Caco-2 (cell line): ENCODE results near the gene CLEC10A. TPM values are rescaled to one million over a fixed set of nuclear protein-coding genes. Genes with fewer than 3 reads are reported as not detected.

ENCODE experiments used
- BruUV-seq: library from RNA; stranded (reverse); fragments of 400-500 nt; replicated peaks from 2 replicates; lab custom pipeline; 2021; lab: Mats Ljungman, UMichigan
- CTCF ChIA-PET: fragments of 300-600 bp; sonication (Branson Sonifier 250); formaldehyde crosslinking; loops from one replicate; lab custom pipeline; 2022; ENCODE audit warnings: antibody characterized with exemption; lab: Charles Lee
- POLR2A ChIA-PET: fragments of 300-600 bp; sonication (Branson Sonifier 250); formaldehyde crosslinking; loops from one replicate; lab custom pipeline; 2022; ENCODE audit warnings: antibody characterized with exemption; lab: Charles Lee
- DNase-seq, 2 experiments: peaks; one replicate each; pipeline versions ENCODE4 v3.0.0 to v3.0.0-alpha.2; 2020 to 2022
- H3K27me3 ChIP-seq: replicated peaks from 2 replicates; pipeline ENCODE4 v1.6.0; 2011; ENCODE audit warnings: low read length; ENCODE audit not compliant: control insufficient read depth, insufficient read depth
- H3K36me3 ChIP-seq: 2 replicates; pipeline ENCODE4 v1.5.1; 2011; ENCODE audit warnings: low read length; ENCODE audit not compliant: control insufficient read depth, insufficient read depth
- H3K4me1 ChIP-seq: fragments of 250-450 bp; sonication (Bioruptor Pico); 2 replicates; pipeline ENCODE4 v1.5.1; 2020; ENCODE audit warnings: mild to moderate bottlenecking
- H3K4me3 ChIP-seq: 2 replicates; pipeline ENCODE4 v1.5.1; 2011; ENCODE audit warnings: low read depth, mild to moderate bottlenecking, control low read depth, low read length
- H3K9me3 ChIP-seq: fragments of 250-450 bp; sonication (Bioruptor Pico); 2 replicates; pipeline ENCODE4 v1.5.1; 2020; ENCODE audit warnings: mild to moderate bottlenecking, moderate library complexity
- H3K27ac Mint-ChIP-seq: one replicate; pipeline ENCODE4 v1.8.0; 2022; ENCODE audit warnings: mixed read lengths; ENCODE audit not compliant: unreplicated experiment
- H3K27me3 Mint-ChIP-seq: one replicate; pipeline ENCODE4 v1.8.0; 2022; ENCODE audit warnings: mixed read lengths; ENCODE audit not compliant: insufficient read depth, unreplicated experiment
- H3K36me3 Mint-ChIP-seq: one replicate; pipeline ENCODE4 v1.8.0; 2022; ENCODE audit warnings: mild to moderate bottlenecking, mixed read lengths; ENCODE audit not compliant: insufficient read depth, unreplicated experiment
- H3K4me1 Mint-ChIP-seq: one replicate; pipeline ENCODE4 v1.8.0; 2022; ENCODE audit warnings: low read depth, mixed read lengths; ENCODE audit not compliant: unreplicated experiment
- H3K4me3 Mint-ChIP-seq: one replicate; pipeline ENCODE4 v1.8.0; 2022; ENCODE audit warnings: mild to moderate bottlenecking, moderate library complexity, mixed read lengths; ENCODE audit not compliant: unreplicated experiment
- H3K9me3 Mint-ChIP-seq: one replicate; pipeline ENCODE4 v1.8.0; 2022; ENCODE audit warnings: mixed read lengths; ENCODE audit not compliant: unreplicated experiment
- CTCF ChIP-seq, 2 experiments: fragments of 200-600 bp in 1 of 2; IDR thresholded peaks; 1 replicate in 1 of 2; 2 replicates in 1 of 2; pipeline versions ENCODE4 v1.5.1 to v1.8.0; 2011 to 2022; ENCODE audit warnings: antibody characterized with exemption in 1 of 2, control low read depth in 1 of 2, inconsistent platforms in 1 of 2, low read depth in 1 of 2, low read length in 1 of 2, mild to moderate bottlenecking in 1 of 2, moderate library complexity in 1 of 2; ENCODE audit not compliant: insufficient read depth in 1 of 2, severe bottlenecking in 1 of 2, unreplicated experiment in 1 of 2
- intact Hi-C: fragments of 100-400 bp; cut with micrococcal nuclease; formaldehyde crosslinking; loops from one replicate; pipeline ENCODE4 v1.10.0; 2022; ENCODE audit not compliant: unreplicated experiment
- total RNA-seq: library from RNA; stranded (reverse); gene quantifications from 2 replicates; pipeline ENCODE4 v1.2.3, GENCODE V29; 2022

Gene CLEC10A
- total RNA-seq, 1 experiment from 2014 or later, result not detected

DNA sequence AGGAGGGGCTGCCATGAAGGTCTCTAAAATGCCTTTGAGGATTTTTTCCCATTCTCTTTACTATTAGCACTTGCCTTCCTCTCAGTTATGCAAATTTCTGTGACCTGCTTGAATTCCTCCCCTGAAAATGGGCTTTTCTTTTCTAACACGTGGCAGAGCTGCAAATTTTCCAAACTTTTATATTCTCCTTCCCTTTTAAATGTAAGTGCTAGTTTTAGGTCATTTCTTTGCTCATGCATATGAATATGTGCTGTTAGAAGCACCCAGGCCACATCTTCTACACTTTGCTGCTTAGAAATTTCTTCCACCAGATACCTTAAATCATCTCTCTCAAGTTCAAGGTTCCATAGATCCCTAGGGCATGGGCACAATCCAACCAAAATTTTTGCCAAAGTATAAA, 11.8 kb downstream of the CLEC10A start:
- H3K9me3 ChIP-seq, result no peaks in the 10 kb centered on the region
- H3K4me3 ChIP-seq, result no peak overlapping the region
- H3K36me3 Mint-ChIP-seq, result no peaks in the 10 kb centered on the region
- H3K4me1 Mint-ChIP-seq, result peaks cover 7% of the 10 kb centered on the region
- no peaks in the 10 kb centered on the region for H3K4me1 ChIP-seq
- H3K27me3 ChIP-seq, result no peaks in the 10 kb centered on the region
- CTCF ChIA-PET, result no interaction called here
- BruUV-seq, result no TSS peak
- DNase-seq, result no peak
- H3K27me3 Mint-ChIP-seq, result no peaks in the 10 kb centered on the region
- TF ChIP-seq CTCF (IDR thresholded peaks at IDR 0.05; ENCODE audit: insufficient read depth in 1 of 2, low read depth in 1 of 2, low read length in 1 of 2, severe bottlenecking in 1 of 2, unreplicated experiment in 1 of 2), result no peak
- intact Hi-C loops, result no loop called here
- H3K9me3 Mint-ChIP-seq, result peaks cover 15% of the 10 kb centered on the region
- H3K27ac Mint-ChIP-seq, result no peak overlapping the region
- POLR2A ChIA-PET, result no interaction called here
- H3K4me3 Mint-ChIP-seq, result no peak overlapping the region
- H3K36me3 ChIP-seq, result no peaks in the 10 kb centered on the region

GRCh38 chr17:7067198-7067597, 12.9 kb downstream of the CLEC10A start:
- no peak overlapping the region for H3K4me3 ChIP-seq
- ChIA-PET CTCF (no interaction called here), POLR2A (no interaction called here)
- no peaks in the 10 kb centered on the region for H3K4me1 ChIP-seq
- no peaks in the 10 kb centered on the region for H3K27me3 Mint-ChIP-seq
- no peak for TF ChIP-seq CTCF (IDR thresholded peaks at IDR 0.05; ENCODE audit: insufficient read depth in 1 of 2, low read depth in 1 of 2, low read length in 1 of 2, severe bottlenecking in 1 of 2, unreplicated experiment in 1 of 2)
- no peaks in the 10 kb centered on the region for H3K36me3 Mint-ChIP-seq
- no peaks in the 10 kb centered on the region for H3K36me3 ChIP-seq
- intact Hi-C loops, result no loop called here
- no TSS peak for BruUV-seq
- no peak overlapping the region for H3K27ac Mint-ChIP-seq
- H3K4me1 Mint-ChIP-seq, result peaks cover 12% of the 10 kb centered on the region
- H3K27me3 ChIP-seq, result no peaks in the 10 kb centered on the region
- no peak for DNase-seq
- no peak overlapping the region for H3K4me3 Mint-ChIP-seq
- no peaks in the 10 kb centered on the region for H3K9me3 ChIP-seq
- peaks cover 15% of the 10 kb centered on the region for H3K9me3 Mint-ChIP-seq

DNA sequence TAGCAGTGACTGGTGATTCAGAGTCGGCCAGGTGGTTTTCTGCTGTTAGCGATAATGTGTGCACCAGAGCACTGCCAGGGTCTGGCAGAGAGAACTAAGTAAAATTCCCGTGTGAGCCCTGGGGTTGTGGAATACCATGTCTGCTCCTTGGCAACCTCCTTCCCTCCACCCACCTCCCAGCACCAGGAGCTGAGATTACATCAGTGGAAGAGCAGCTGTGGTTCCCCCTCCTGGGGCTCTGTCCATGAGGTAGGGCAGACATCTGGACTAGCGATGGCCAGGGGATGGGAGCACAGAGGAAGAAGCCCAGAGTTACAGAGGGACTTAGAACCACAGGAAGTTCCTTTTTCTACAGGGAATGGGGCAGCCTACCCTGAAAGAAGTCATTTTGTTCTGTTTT, 15.8 kb downstream of the CLEC10A start:
- Mint-ChIP-seq H3K36me3 (no peaks in the 10 kb centered on the region), H3K27me3 (no peaks in the 10 kb centered on the region), H3K4me1 (peaks cover 12% of the 10 kb centered on the region), H3K4me3 (no peak overlapping the region), H3K9me3 (peaks cover 15% of the 10 kb centered on the region), H3K27ac (no peak overlapping the region)
- no peak for DNase-seq
- Histone ChIP-seq H3K4me3 (no peak overlapping the region), H3K36me3 (no peaks in the 10 kb centered on the region), H3K4me1 (no peaks in the 10 kb centered on the region), H3K27me3 (no peaks in the 10 kb centered on the region), H3K9me3 (no peaks in the 10 kb centered on the region)
- ChIA-PET CTCF (no interaction called here), POLR2A (no interaction called here)
- intact Hi-C loops, result no loop called here
- no TSS peak for BruUV-seq
- no peak for TF ChIP-seq CTCF (IDR thresholded peaks at IDR 0.05; ENCODE audit: insufficient read depth in 1 of 2, low read depth in 1 of 2, low read length in 1 of 2, severe bottlenecking in 1 of 2, unreplicated experiment in 1 of 2)
